ENCODE data around the gene KCNG2.

Gene KCNG2

GRCh38 chr18:79756143-79756500, 41.6 kb upstream of the KCNG2 start:
- in situ Hi-C loops (cut with MboI; ENCODE audit: low sequenced_read_pairs), result no loop called here
- Histone ChIP-seq H3K27me3 (ENCODE audit: low read depth) (no peaks in the 10 kb centered on the region), H3K36me3 (replicated peaks) (peaks cover 10% of the 10 kb centered on the region; the same call in 1 of the 2 replicates), H3K4me1 (no peaks in the 10 kb centered on the region), H3K9me3 (no peaks in the 10 kb centered on the region; the same call in 1 of the 2 replicates), H3K4me3 (no peak overlapping the region)
- no peak for DNase-seq (ENCODE audit: low spot score in 2 of 2)

- Histone ChIP-seq H3K36me3 (replicated peaks) (peaks cover 10% of the 10 kb centered on the region; the same call in 1 of the 2 replicates), H3K4me3 (no peak overlapping the region), H3K9me3 (peaks cover 2% of the 10 kb centered on the region; the same call in 1 of the 2 replicates), H3K27me3 (ENCODE audit: low read depth) (no peaks in the 10 kb centered on the region), H3K4me1 (no peaks in the 10 kb centered on the region)
- DNase-seq (ENCODE audit: low spot score in 2 of 2), result no peak
- in situ Hi-C loops (cut with MboI; ENCODE audit: low sequenced_read_pairs), result no loop called here
These were observed 40.9 kb upstream of the KCNG2 start for GRCh38 chr18:79756826-79757225.

GRCh38 chr18:79760348-79760747, 37.4 kb upstream of the KCNG2 start:
- in situ Hi-C loops (cut with MboI; ENCODE audit: low sequenced_read_pairs), result no loop called here
- DNase-seq (ENCODE audit: low spot score in 2 of 2), result no peak
- no peaks in the 10 kb centered on the region for H3K4me1 ChIP-seq
- peaks cover 2% of the 10 kb centered on the region; the same call in 1 of the 2 replicates for H3K9me3 ChIP-seq
- H3K36me3 ChIP-seq (replicated peaks), result no peaks in the 10 kb centered on the region
- H3K27me3 ChIP-seq (ENCODE audit: low read depth), result no peaks in the 10 kb centered on the region
- H3K4me3 ChIP-seq, result no peak overlapping the region

GRCh38 chr18:79760881-79761280, 36.9 kb upstream of the KCNG2 start:
- in situ Hi-C loops (cut with MboI; ENCODE audit: low sequenced_read_pairs), result no loop called here
- Histone ChIP-seq H3K4me1 (no peaks in the 10 kb centered on the region), H3K9me3 (peaks cover 2% of the 10 kb centered on the region; the same call in 1 of the 2 replicates), H3K27me3 (ENCODE audit: low read depth) (no peaks in the 10 kb centered on the region), H3K4me3 (no peak overlapping the region), H3K36me3 (replicated peaks) (no peaks in the 10 kb centered on the region)
- DNase-seq (ENCODE audit: low spot score in 2 of 2), result no peak

GRCh38 chr18:79763407-79763806, 34.3 kb upstream of the KCNG2 start:
- DNase-seq (ENCODE audit: low spot score in 2 of 2), result no peak
- Histone ChIP-seq H3K9me3 (peaks cover 2% of the 10 kb centered on the region; the same call in 1 of the 2 replicates), H3K36me3 (replicated peaks) (no peaks in the 10 kb centered on the region), H3K4me1 (no peaks in the 10 kb centered on the region), H3K4me3 (no peak overlapping the region), H3K27me3 (ENCODE audit: low read depth) (no peaks in the 10 kb centered on the region)
- in situ Hi-C loops (cut with MboI; ENCODE audit: low sequenced_read_pairs), result no loop called here

- Histone ChIP-seq H3K4me1 (no peaks in the 10 kb centered on the region), H3K9me3 (peaks cover 2% of the 10 kb centered on the region; the same call in 1 of the 2 replicates), H3K4me3 (no peak overlapping the region), H3K36me3 (replicated peaks) (no peaks in the 10 kb centered on the region), H3K27me3 (ENCODE audit: low read depth) (no peaks in the 10 kb centered on the region)
- DNase-seq (ENCODE audit: low spot score in 2 of 2), result no peak
- in situ Hi-C loops (cut with MboI; ENCODE audit: low sequenced_read_pairs), result no loop called here
These were observed 33.6 kb upstream of the KCNG2 start for GRCh38 chr18:79764131-79764530.

GRCh38 chr18:79765491-79766245, 32.1 kb upstream of the KCNG2 start:
- H3K27me3 ChIP-seq (ENCODE audit: low read depth), result no peaks in the 10 kb centered on the region
- no peak for DNase-seq (ENCODE audit: low spot score in 2 of 2)
- H3K4me1 ChIP-seq, result no peaks in the 10 kb centered on the region
- no peak overlapping the region for H3K4me3 ChIP-seq
- H3K36me3 ChIP-seq (replicated peaks), result no peaks in the 10 kb centered on the region
- 0 out of 2 replicates have a peak, but pooled peaks cover 2% of the 10 kb centered on the region for H3K9me3 ChIP-seq
- in situ Hi-C loops (cut with MboI; ENCODE audit: low sequenced_read_pairs), result no loop called here

- no peak overlapping the region for H3K4me3 ChIP-seq
- H3K36me3 ChIP-seq (replicated peaks), result no peaks in the 10 kb centered on the region
- DNase-seq (ENCODE audit: low spot score in 2 of 2), result no peak
- H3K27me3 ChIP-seq (ENCODE audit: low read depth), result no peaks in the 10 kb centered on the region
- 0 out of 2 replicates have a peak, but pooled peaks cover 2% of the 10 kb centered on the region for H3K9me3 ChIP-seq
- in situ Hi-C loops (cut with MboI; ENCODE audit: low sequenced_read_pairs), result no loop called here
- H3K4me1 ChIP-seq, result no peaks in the 10 kb centered on the region
These were observed 31.4 kb upstream of the KCNG2 start for GRCh38 chr18:79766308-79766707.

GRCh38 chr18:79768745-79769144, 29.0 kb upstream of the KCNG2 start:
- no peak for DNase-seq (ENCODE audit: low spot score in 2 of 2)
- H3K9me3 ChIP-seq, result no peaks in the 10 kb centered on the region
- no peaks in the 10 kb centered on the region for H3K4me1 ChIP-seq
- no peaks in the 10 kb centered on the region for H3K27me3 ChIP-seq (ENCODE audit: low read depth)
- no peak overlapping the region for H3K4me3 ChIP-seq
- in situ Hi-C loops (cut with MboI; ENCODE audit: low sequenced_read_pairs), result no loop called here
- no peaks in the 10 kb centered on the region for H3K36me3 ChIP-seq (replicated peaks)

- in situ Hi-C loops (cut with MboI; ENCODE audit: low sequenced_read_pairs), result no loop called here
- no peaks in the 10 kb centered on the region for H3K4me1 ChIP-seq
- H3K4me3 ChIP-seq, result no peak overlapping the region
- no peak for DNase-seq (ENCODE audit: low spot score in 2 of 2)
- no peaks in the 10 kb centered on the region for H3K9me3 ChIP-seq
- no peaks in the 10 kb centered on the region for H3K36me3 ChIP-seq (replicated peaks)
- H3K27me3 ChIP-seq (ENCODE audit: low read depth), result no peaks in the 10 kb centered on the region
These were observed 27.8 kb upstream of the KCNG2 start for GRCh38 chr18:79769698-79770500.

- DNase-seq (ENCODE audit: low spot score in 2 of 2), result no peak
- H3K9me3 ChIP-seq, result no peaks in the 10 kb centered on the region
- no peak overlapping the region for H3K4me3 ChIP-seq
- H3K4me1 ChIP-seq, result no peaks in the 10 kb centered on the region
- no peaks in the 10 kb centered on the region for H3K27me3 ChIP-seq (ENCODE audit: low read depth)
- in situ Hi-C loops (cut with MboI; ENCODE audit: low sequenced_read_pairs), result no loop called here
- no peaks in the 10 kb centered on the region for H3K36me3 ChIP-seq (replicated peaks)
These were observed 27.3 kb upstream of the KCNG2 start for GRCh38 chr18:79770501-79770815.

GRCh38 chr18:79770826-79771225, 26.9 kb upstream of the KCNG2 start:
- in situ Hi-C loops (cut with MboI; ENCODE audit: low sequenced_read_pairs), result no loop called here
- no peaks in the 10 kb centered on the region for H3K27me3 ChIP-seq (ENCODE audit: low read depth)
- no peaks in the 10 kb centered on the region for H3K36me3 ChIP-seq (replicated peaks)
- no peaks in the 10 kb centered on the region for H3K4me1 ChIP-seq
- H3K9me3 ChIP-seq, result no peaks in the 10 kb centered on the region
- no peak overlapping the region for H3K4me3 ChIP-seq
- DNase-seq (ENCODE audit: low spot score in 2 of 2), result no peak

- Histone ChIP-seq H3K9me3 (no peaks in the 10 kb centered on the region), H3K4me1 (no peaks in the 10 kb centered on the region), H3K4me3 (no peak overlapping the region), H3K27me3 (ENCODE audit: low read depth) (no peaks in the 10 kb centered on the region), H3K36me3 (replicated peaks) (no peaks in the 10 kb centered on the region)
- in situ Hi-C loops (cut with MboI; ENCODE audit: low sequenced_read_pairs), result no loop called here
- no peak for DNase-seq (ENCODE audit: low spot score in 2 of 2)
These were observed 26.2 kb upstream of the KCNG2 start for GRCh38 chr18:79771446-79772107.
